SJCRH30 (cell line): Measurements from ENCODE around the gene FGF22. TPM values are rescaled to one million over a fixed set of nuclear protein-coding genes. Genes with fewer than 3 reads are reported as not detected.

Source experiments
- DNase-seq, 2 experiments: peaks; one replicate each; pipeline ENCODE4 v3.0.0-alpha.2; 2015 to 2020
- H3K27ac ChIP-seq: fragments of 250-450 bp; sonication (Bioruptor Pico); 2 replicates; pipeline ENCODE4 v1.5.1; 2020; ENCODE audit warnings: mild to moderate bottlenecking, moderate library complexity
- H3K27me3 ChIP-seq: fragments of 250-450 bp; sonication (Bioruptor Pico); 2 replicates; pipeline ENCODE4 v1.5.1; 2020; ENCODE audit warnings: mild to moderate bottlenecking, moderate library complexity
- H3K36me3 ChIP-seq: fragments of 250-450 bp; sonication (Bioruptor Pico); 2 replicates; pipeline ENCODE4 v1.5.1; 2020; ENCODE audit warnings: mild to moderate bottlenecking, moderate library complexity
- H3K4me1 ChIP-seq: fragments of 250-450 bp; sonication (Bioruptor Pico); 2 replicates; pipeline ENCODE4 v1.5.1; 2020; ENCODE audit warnings: mild to moderate bottlenecking, moderate library complexity
- H3K4me3 ChIP-seq: fragments of 250-450 bp; sonication (Bioruptor Pico); 2 replicates; pipeline ENCODE4 v1.5.1; 2020; ENCODE audit warnings: mild to moderate bottlenecking, moderate library complexity
- H3K9me3 ChIP-seq: fragments of 250-450 bp; sonication (Bioruptor Pico); replicated peaks from 2 replicates; pipeline ENCODE4 v1.5.1; 2020; ENCODE audit warnings: mild to moderate bottlenecking, moderate library complexity
- total RNA-seq: library from RNA; depleted of rRNA; stranded (reverse); fragments of >200 nt; shearing (Covaris generic); gene quantifications from 2 replicates; pipeline ENCODE4 v1.2.3, GENCODE V29; 2014

FGF22 gene
- total RNA-seq, 1 experiment from 2014 or later: not detected

- Histone ChIP-seq H3K4me1 (no peaks in the 10 kb centered on the region), H3K27ac (no peak overlapping the region), H3K9me3 (no peaks in the 10 kb centered on the region), H3K27me3 (no peaks in the 10 kb centered on the region), H3K36me3 (peaks cover 10% of the 10 kb centered on the region; the same call in 1 of the 2 replicates), H3K4me3 (no peak overlapping the region)
- DNase-seq: no peak
These were observed 1.0 kb downstream of the FGF22 start for GRCh38 chr19:640606-641189.

GRCh38 chr19:641702-642101, 2.0 kb downstream of the FGF22 start:
- peaks cover 14% of the 10 kb centered on the region for H3K36me3 ChIP-seq
- no peaks in the 10 kb centered on the region for H3K4me1 ChIP-seq
- no peak overlapping the region for H3K4me3 ChIP-seq
- H3K27me3 ChIP-seq: no peaks in the 10 kb centered on the region
- H3K27ac ChIP-seq: no peak overlapping the region
- H3K9me3 ChIP-seq: no peaks in the 10 kb centered on the region
- DNase-seq: no peak

- H3K4me1 ChIP-seq: no peaks in the 10 kb centered on the region
- no peak for DNase-seq
- peaks cover 22% of the 10 kb centered on the region for H3K36me3 ChIP-seq
- no peak overlapping the region for H3K4me3 ChIP-seq
- H3K27me3 ChIP-seq: no peaks in the 10 kb centered on the region
- H3K27ac ChIP-seq: no peak overlapping the region
- H3K9me3 ChIP-seq: no peaks in the 10 kb centered on the region
These were observed 3.4 kb downstream of the FGF22 start for GRCh38 chr19:642767-643727.

- H3K4me1 ChIP-seq: no peaks in the 10 kb centered on the region
- H3K4me3 ChIP-seq: no peak overlapping the region
- DNase-seq: no peak
- no peak overlapping the region for H3K27ac ChIP-seq
- H3K27me3 ChIP-seq: no peaks in the 10 kb centered on the region
- H3K36me3 ChIP-seq: peaks cover 26% of the 10 kb centered on the region
- no peaks in the 10 kb centered on the region for H3K9me3 ChIP-seq
These were observed 4.1 kb downstream of the FGF22 start for GRCh38 chr19:643736-644135.

GRCh38 chr19:644363-644762, 4.7 kb downstream of the FGF22 start:
- Histone ChIP-seq H3K36me3 (peaks cover 33% of the 10 kb centered on the region), H3K27me3 (no peaks in the 10 kb centered on the region)

GRCh38 chr19:644789-645188, 5.1 kb downstream of the FGF22 start:
- Histone ChIP-seq H3K36me3 (peaks cover 34% of the 10 kb centered on the region), H3K27me3 (no peaks in the 10 kb centered on the region), H3K9me3 (no peaks in the 10 kb centered on the region), H3K4me1 (no peaks in the 10 kb centered on the region), H3K4me3 (no peak overlapping the region), H3K27ac (no peak overlapping the region)
- DNase-seq: no peak

More at GRCh38 chr19:644363-644762, 4.7 kb downstream of the FGF22 start:
- no peaks in the 10 kb centered on the region for H3K9me3 ChIP-seq
- no peaks in the 10 kb centered on the region for H3K4me1 ChIP-seq
- no peak for DNase-seq
- H3K4me3 ChIP-seq: no peak overlapping the region
- H3K27ac ChIP-seq: no peak overlapping the region

- Histone ChIP-seq H3K9me3 (no peaks in the 10 kb centered on the region), H3K27ac (no peak overlapping the region), H3K27me3 (no peaks in the 10 kb centered on the region), H3K36me3 (peaks cover 37% of the 10 kb centered on the region), H3K4me3 (no peak overlapping the region), H3K4me1 (no peaks in the 10 kb centered on the region)
- no peak for DNase-seq
These were observed 6.5 kb downstream of the FGF22 start for GRCh38 chr19:645912-646778.

- no peak for DNase-seq
- no peaks in the 10 kb centered on the region for H3K9me3 ChIP-seq
These were observed 7.3 kb downstream of the FGF22 start for GRCh38 chr19:646779-647565.

GRCh38 chr19:647566-648284, 8.0 kb downstream of the FGF22 start:
- no peak for DNase-seq
- H3K4me1 ChIP-seq: no peaks in the 10 kb centered on the region
- H3K4me3 ChIP-seq: no peak overlapping the region
- H3K36me3 ChIP-seq: peaks cover 37% of the 10 kb centered on the region
- H3K9me3 ChIP-seq: no peaks in the 10 kb centered on the region
- H3K27ac ChIP-seq: no peak overlapping the region
- H3K27me3 ChIP-seq: no peaks in the 10 kb centered on the region

More at GRCh38 chr19:646779-647565, 7.3 kb downstream of the FGF22 start:
- no peak overlapping the region for H3K4me3 ChIP-seq
- peaks cover 37% of the 10 kb centered on the region for H3K36me3 ChIP-seq
- no peak overlapping the region for H3K27ac ChIP-seq
- H3K27me3 ChIP-seq: no peaks in the 10 kb centered on the region
- no peaks in the 10 kb centered on the region for H3K4me1 ChIP-seq

- H3K9me3 ChIP-seq: no peaks in the 10 kb centered on the region
- H3K4me1 ChIP-seq: no peaks in the 10 kb centered on the region
- no peaks in the 10 kb centered on the region for H3K27me3 ChIP-seq
- H3K4me3 ChIP-seq: no peak overlapping the region
- H3K27ac ChIP-seq: no peak overlapping the region
- H3K36me3 ChIP-seq: peaks cover 37% of the 10 kb centered on the region
- no peak for DNase-seq
These were observed 8.6 kb downstream of the FGF22 start for GRCh38 chr19:648305-648704.

GRCh38 chr19:648904-649801, 9.5 kb downstream of the FGF22 start:
- Histone ChIP-seq H3K4me1 (no peaks in the 10 kb centered on the region), H3K27ac (no peak overlapping the region), H3K4me3 (no peak overlapping the region), H3K36me3 (peaks cover 42% of the 10 kb centered on the region), H3K27me3 (no peaks in the 10 kb centered on the region), H3K9me3 (no peaks in the 10 kb centered on the region)
- DNase-seq: no peak

GRCh38 chr19:650121-650520, 10.4 kb downstream of the FGF22 start:
- Histone ChIP-seq H3K4me3 (no peak overlapping the region), H3K4me1 (no peaks in the 10 kb centered on the region), H3K27ac (no peak overlapping the region), H3K27me3 (no peaks in the 10 kb centered on the region), H3K36me3 (peaks cover 42% of the 10 kb centered on the region), H3K9me3 (no peaks in the 10 kb centered on the region)
- DNase-seq: no peak
